ENCODE measurements around the gene PLEKHA8.

GRCh38 chr7:30147785-30148184, 119.6 kb downstream of the PLEKHA8 start:
- TF ChIP-seq TEAD4 (IDR thresholded peaks at IDR 0.05; ENCODE audit: low read depth, low read length) (no peak), CTCF (IDR thresholded peaks at IDR 0.05; ENCODE audit: control extremely low read depth in 1 of 3, insufficient read depth in 1 of 3, low read depth in 1 of 3, low read length in 3 of 3) (no peak), MAX (IDR thresholded peaks at IDR 0.05) (no peak), CEBPB (IDR thresholded peaks at IDR 0.05; ENCODE audit: low read depth, low read length) (no peak)
